K562 (cell line): ENCODE results near the gene CHRND.

ENCODE experiments used
- MAFK ChIP-seq: IDR thresholded peaks from 2 replicates; pipeline ENCODE4 v1.6.1; 2011; ENCODE audit warnings: low read length, improper control_type of control experiment
- MTA2 ChIP-seq: fragments of 450-650 bp; IDR thresholded peaks from 2 replicates; pipeline ENCODE4 v1.6.1; 2016; ENCODE audit warnings: low read depth
- NRF1 ChIP-seq, 2 experiments: fragments of 450-650 bp; IDR thresholded peaks in 1 of 2; conservative IDR thresholded peaks in 1 of 2; 2 replicates each; pipeline ENCODE4 v1.6.1; 2014; ENCODE audit warnings: mild to moderate bottlenecking in 2 of 2
- NUFIP1 ChIP-seq: fragments of 450-650 bp; IDR thresholded peaks from 2 replicates; pipeline ENCODE4 v1.6.1; 2018; ENCODE audit not compliant: partially characterized antibody
- SIRT6 ChIP-seq: IDR thresholded peaks from one replicate; pipeline ENCODE4 v1.6.1; 2012; ENCODE audit warnings: low read depth, mild to moderate bottlenecking, control low read depth, inconsistent platforms, low read length, moderate library complexity
- SMAD3 ChIP-seq: fragments of 450-650 bp; formaldehyde crosslinking; conservative IDR thresholded peaks from 2 replicates; pipeline ENCODE4 v1.4.0; 2020; ENCODE audit warnings: mild to moderate bottlenecking
- ZNF707 ChIP-seq: fragments of 250-450 bp; sonication (Bioruptor Pico); conservative IDR thresholded peaks from 2 replicates; pipeline ENCODE4 v1.8.0; 2022; ENCODE audit warnings: inconsistent platforms, mild to moderate bottlenecking, moderate library complexity
- TF ChIP-seq, protein P1 (sequence below), 3 experiments: IDR thresholded peaks in 2 of 3; conservative IDR thresholded peaks in 1 of 3; 2 replicates each; pipeline ENCODE4 v1.5.1; 2011 to 2012; ENCODE audit warnings: low read length in 3 of 3, mild to moderate bottlenecking in 3 of 3, control low read depth in 2 of 3, improper control_type of control experiment in 1 of 3, inconsistent platforms in 1 of 3, low read depth in 1 of 3, mixed read lengths in 1 of 3, moderate library complexity in 1 of 3; ENCODE audit not compliant: insufficient read depth in 2 of 3

DNA sequence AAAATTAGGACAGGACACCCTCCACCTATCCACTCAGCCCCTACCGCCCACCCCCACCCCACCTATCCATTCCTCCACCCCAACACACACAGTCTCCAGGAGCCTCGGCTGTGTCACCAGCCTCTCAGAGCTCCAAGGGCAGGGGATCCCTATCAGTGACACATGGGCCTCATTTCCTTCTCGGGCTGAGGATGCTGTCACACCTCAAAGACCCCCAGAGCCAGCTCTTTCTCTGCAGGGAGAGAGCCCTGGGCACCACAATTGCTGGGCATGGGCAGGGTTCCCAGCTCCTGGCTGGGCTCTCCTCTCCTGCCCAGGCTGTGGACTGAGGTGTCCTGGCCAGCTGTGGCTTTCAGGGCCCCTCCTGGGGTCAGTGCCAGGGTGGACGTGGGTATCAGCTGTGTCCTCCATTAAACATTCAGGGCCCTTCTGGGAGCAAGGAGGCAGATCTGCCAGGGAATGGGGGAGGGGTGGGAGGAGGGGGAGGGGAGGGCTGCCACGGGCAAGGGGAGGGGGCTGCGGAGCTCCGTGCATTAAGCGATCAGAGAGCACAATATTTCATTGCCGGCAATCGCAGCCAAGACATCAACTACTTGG, 24.1 kb upstream of the CHRND start:
- TF ChIP-seq MAFK = no peak
- TF ChIP-seq NUFIP1 = no peak
- no peak for TF ChIP-seq NRF1 (conservative IDR thresholded peaks at IDR 0.05 in 1 of 2, IDR thresholded peaks at IDR 0.05 in 1 of 2)
- TF ChIP-seq ZNF707 (CRISPR knock-in tag) = no peak
- TF ChIP-seq SIRT6 = no peak
- TF ChIP-seq, protein P1, sequence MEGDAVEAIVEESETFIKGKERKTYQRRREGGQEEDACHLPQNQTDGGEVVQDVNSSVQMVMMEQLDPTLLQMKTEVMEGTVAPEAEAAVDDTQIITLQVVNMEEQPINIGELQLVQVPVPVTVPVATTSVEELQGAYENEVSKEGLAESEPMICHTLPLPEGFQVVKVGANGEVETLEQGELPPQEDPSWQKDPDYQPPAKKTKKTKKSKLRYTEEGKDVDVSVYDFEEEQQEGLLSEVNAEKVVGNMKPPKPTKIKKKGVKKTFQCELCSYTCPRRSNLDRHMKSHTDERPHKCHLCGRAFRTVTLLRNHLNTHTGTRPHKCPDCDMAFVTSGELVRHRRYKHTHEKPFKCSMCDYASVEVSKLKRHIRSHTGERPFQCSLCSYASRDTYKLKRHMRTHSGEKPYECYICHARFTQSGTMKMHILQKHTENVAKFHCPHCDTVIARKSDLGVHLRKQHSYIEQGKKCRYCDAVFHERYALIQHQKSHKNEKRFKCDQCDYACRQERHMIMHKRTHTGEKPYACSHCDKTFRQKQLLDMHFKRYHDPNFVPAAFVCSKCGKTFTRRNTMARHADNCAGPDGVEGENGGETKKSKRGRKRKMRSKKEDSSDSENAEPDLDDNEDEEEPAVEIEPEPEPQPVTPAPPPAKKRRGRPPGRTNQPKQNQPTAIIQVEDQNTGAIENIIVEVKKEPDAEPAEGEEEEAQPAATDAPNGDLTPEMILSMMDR (IDR thresholded peaks at IDR 0.05 in 2 of 3, conservative IDR thresholded peaks at IDR 0.05 in 1 of 3; ENCODE audit: insufficient read depth in 2 of 3, low read depth in 1 of 3, low read length in 3 of 3) = no peak
- no peak for TF ChIP-seq SMAD3 (CRISPR knock-in tag)
- TF ChIP-seq MTA2 = no peak
